ENCODE data around the gene GSTA3. TPM values are rescaled to one million over a fixed set of nuclear protein-coding genes. Genes with fewer than 3 reads are reported as not detected.
"Not testable (repeated sequence)": the region's sequence is repeated elsewhere in the genome, so short reads cannot be mapped to it uniquely, and the experiment has no call there.

Gene GSTA3
- total and polyA plus RNA-seq, 4 donors = 1.1 to 5.8 (median 2.4) TPM

DNA sequence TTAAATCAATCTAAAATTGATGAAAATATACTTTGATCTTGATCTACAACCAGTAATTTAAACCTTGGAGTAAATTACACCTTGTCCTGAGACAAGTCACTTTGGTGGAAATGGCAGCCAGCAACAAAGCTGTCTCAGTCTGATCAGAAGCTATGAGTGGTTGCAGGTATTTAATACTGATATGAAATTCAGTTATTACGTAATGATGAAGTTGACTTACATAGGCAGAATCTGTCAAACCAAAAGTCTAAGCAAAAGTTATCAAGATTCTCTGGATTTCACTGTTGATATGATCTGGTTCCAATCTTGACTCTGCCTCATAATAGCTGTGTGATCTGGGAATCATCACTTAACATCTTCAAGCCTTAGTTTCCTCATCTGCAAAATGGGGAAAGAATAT, 41.3 kb downstream of the GSTA3 start:
- no peak overlapping the region for H3K27ac ChIP-seq (ENCODE audit: low read depth in 1 of 2, low read length in 1 of 2)
- no peaks in the 10 kb centered on the region for H3K27me3 ChIP-seq (ENCODE audit: control insufficient read depth in 3 of 3, insufficient read depth in 3 of 3, low read length in 2 of 3)
- H3K9me3 ChIP-seq (ENCODE audit: control insufficient read depth in 4 of 4, insufficient read depth in 3 of 4, low read length in 3 of 4) = no peaks in the 10 kb centered on the region
- H3K9ac ChIP-seq (ENCODE audit: insufficient read depth in 1 of 2, low read length in 2 of 2) = no peak overlapping the region
- H3K4me1 ChIP-seq (ENCODE audit: control insufficient read depth in 5 of 5, insufficient read depth in 5 of 5, low read length in 5 of 5) = peaks cover 0 to 29% (median 6%) of the 10 kb centered on the region in 5 donors
- ATAC-seq (ENCODE audit: insufficient read depth, low FRiP score) = no peak
- no peak overlapping the region for H3K4me3 ChIP-seq
- TF ChIP-seq, protein P1, sequence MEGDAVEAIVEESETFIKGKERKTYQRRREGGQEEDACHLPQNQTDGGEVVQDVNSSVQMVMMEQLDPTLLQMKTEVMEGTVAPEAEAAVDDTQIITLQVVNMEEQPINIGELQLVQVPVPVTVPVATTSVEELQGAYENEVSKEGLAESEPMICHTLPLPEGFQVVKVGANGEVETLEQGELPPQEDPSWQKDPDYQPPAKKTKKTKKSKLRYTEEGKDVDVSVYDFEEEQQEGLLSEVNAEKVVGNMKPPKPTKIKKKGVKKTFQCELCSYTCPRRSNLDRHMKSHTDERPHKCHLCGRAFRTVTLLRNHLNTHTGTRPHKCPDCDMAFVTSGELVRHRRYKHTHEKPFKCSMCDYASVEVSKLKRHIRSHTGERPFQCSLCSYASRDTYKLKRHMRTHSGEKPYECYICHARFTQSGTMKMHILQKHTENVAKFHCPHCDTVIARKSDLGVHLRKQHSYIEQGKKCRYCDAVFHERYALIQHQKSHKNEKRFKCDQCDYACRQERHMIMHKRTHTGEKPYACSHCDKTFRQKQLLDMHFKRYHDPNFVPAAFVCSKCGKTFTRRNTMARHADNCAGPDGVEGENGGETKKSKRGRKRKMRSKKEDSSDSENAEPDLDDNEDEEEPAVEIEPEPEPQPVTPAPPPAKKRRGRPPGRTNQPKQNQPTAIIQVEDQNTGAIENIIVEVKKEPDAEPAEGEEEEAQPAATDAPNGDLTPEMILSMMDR (IDR thresholded peaks at IDR 0.05; ENCODE audit: control extremely low read depth, extremely low read depth) = no peak
- H3K36me3 ChIP-seq (ENCODE audit: control insufficient read depth in 4 of 4, insufficient read depth in 4 of 4, low read length in 4 of 4) = no peaks in the 10 kb centered on the region
- WGBS, 2 donors = 91% methylated on average over 1 of the region's 1 CpG
- DNase-seq = no peak

DNA sequence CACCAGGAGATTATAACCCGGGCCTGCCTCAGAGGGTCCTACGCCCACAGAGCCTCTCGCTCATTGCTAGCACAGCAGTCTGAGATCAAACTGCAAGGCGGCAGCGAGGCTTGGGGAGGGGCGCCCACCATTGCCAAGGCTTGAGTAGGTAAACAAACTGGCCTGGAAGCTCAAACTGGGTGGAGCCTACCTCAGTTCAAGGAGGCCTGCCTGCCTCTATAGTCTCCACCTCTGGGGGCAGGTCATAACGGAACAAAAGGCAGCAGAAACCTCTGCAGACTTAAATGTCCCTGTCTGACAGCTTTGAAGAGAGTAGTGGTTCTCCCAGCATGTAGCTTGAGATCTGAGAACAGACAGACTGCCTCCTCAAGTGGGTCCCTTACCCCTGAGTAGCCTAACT, 48.3 kb downstream of the GSTA3 start:
- not testable (repeated sequence) for H3K27ac ChIP-seq (ENCODE audit: low read depth in 1 of 2, low read length in 1 of 2); H3K9me3 ChIP-seq (ENCODE audit: control insufficient read depth in 4 of 4, insufficient read depth in 3 of 4, low read length in 3 of 4); H3K9ac ChIP-seq (ENCODE audit: insufficient read depth in 1 of 2, low read length in 2 of 2); H3K27me3 ChIP-seq (ENCODE audit: control insufficient read depth in 3 of 3, insufficient read depth in 3 of 3, low read length in 2 of 3); H3K4me3 ChIP-seq; H3K36me3 ChIP-seq (ENCODE audit: control insufficient read depth in 4 of 4, insufficient read depth in 4 of 4, low read length in 4 of 4); ATAC-seq (ENCODE audit: insufficient read depth, low FRiP score); DNase-seq; H3K4me1 ChIP-seq (ENCODE audit: control insufficient read depth in 5 of 5, insufficient read depth in 5 of 5, low read length in 5 of 5)
- WGBS, 2 donors = 75 to 77% methylated on average over 7 of the region's 7 CpGs

DNA sequence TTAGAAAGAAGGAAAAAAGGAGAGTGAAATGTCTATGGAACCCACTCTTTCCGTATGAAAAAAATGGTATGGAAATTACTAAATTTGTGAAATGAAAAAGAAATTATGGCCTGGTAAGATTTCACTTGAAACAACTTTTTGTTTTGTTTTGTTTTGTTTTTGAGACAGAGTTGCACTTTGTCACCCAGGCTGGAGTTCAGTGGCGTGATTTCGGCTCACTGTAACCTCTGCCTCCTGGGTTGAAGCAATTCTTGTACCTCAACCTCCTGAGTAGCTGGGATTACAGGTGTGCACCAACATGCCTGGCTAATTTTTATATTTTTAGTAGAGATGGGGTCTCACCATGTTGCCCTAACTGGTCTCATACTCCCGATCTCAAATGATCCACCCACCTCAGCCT, 51.1 kb downstream of the GSTA3 start:
- ATAC-seq (ENCODE audit: insufficient read depth, low FRiP score) = no peak
- Histone ChIP-seq H3K9me3 (ENCODE audit: control insufficient read depth in 4 of 4, insufficient read depth in 3 of 4, low read length in 3 of 4) (no peaks in the 10 kb centered on the region), H3K36me3 (ENCODE audit: control insufficient read depth in 4 of 4, insufficient read depth in 4 of 4, low read length in 4 of 4) (no peaks in the 10 kb centered on the region), H3K9ac (ENCODE audit: insufficient read depth in 1 of 2, low read length in 2 of 2) (no peak overlapping the region), H3K4me1 (ENCODE audit: control insufficient read depth in 5 of 5, insufficient read depth in 5 of 5, low read length in 5 of 5) (no peaks in the 10 kb centered on the region), H3K4me3 (no peak overlapping the region), H3K27ac (ENCODE audit: low read depth in 1 of 2, low read length in 1 of 2) (no peak overlapping the region), H3K27me3 (ENCODE audit: control insufficient read depth in 3 of 3, insufficient read depth in 3 of 3, low read length in 2 of 3) (no peaks in the 10 kb centered on the region)
- TF ChIP-seq, protein P1 (IDR thresholded peaks at IDR 0.05; ENCODE audit: control extremely low read depth, extremely low read depth) = no peak
- DNase-seq = no peak
- WGBS, 2 donors = 95% methylated on average over 4 of the region's 4 CpGs

DNA sequence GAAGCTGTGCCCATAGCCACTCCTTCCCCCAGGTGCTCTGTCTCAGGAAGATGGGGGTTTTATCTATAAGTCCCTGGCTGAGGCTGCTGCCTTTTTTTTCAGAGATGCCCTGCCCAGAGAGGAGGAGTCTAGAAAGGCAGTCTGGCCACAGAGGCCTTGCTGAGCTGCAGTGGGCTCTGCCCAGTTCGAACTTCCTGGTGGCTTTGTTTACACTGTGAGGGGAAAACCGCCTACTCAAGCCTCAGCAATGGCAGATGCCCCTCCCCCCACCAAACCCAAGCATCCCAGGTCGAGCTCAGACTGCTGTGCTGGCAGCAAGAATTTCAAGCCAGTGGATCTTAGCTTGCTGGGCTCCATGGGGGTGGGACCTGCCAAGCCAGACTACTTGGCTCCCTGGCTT, 53.4 kb downstream of the GSTA3 start:
- not testable (repeated sequence) for H3K4me1 ChIP-seq (ENCODE audit: control insufficient read depth in 5 of 5, insufficient read depth in 5 of 5, low read length in 5 of 5); H3K27ac ChIP-seq (ENCODE audit: low read depth in 1 of 2, low read length in 1 of 2); H3K9me3 ChIP-seq (ENCODE audit: control insufficient read depth in 4 of 4, insufficient read depth in 3 of 4, low read length in 3 of 4); ATAC-seq (ENCODE audit: insufficient read depth, low FRiP score); H3K36me3 ChIP-seq (ENCODE audit: control insufficient read depth in 4 of 4, insufficient read depth in 4 of 4, low read length in 4 of 4); H3K27me3 ChIP-seq (ENCODE audit: control insufficient read depth in 3 of 3, insufficient read depth in 3 of 3, low read length in 2 of 3); H3K9ac ChIP-seq (ENCODE audit: insufficient read depth in 1 of 2, low read length in 2 of 2); H3K4me3 ChIP-seq
- DNase-seq = peak; percentile 17 to 48 (median 34)
- 20 to 23% methylated on average over 3 of the region's 3 CpGs for WGBS, 2 donors

DNA sequence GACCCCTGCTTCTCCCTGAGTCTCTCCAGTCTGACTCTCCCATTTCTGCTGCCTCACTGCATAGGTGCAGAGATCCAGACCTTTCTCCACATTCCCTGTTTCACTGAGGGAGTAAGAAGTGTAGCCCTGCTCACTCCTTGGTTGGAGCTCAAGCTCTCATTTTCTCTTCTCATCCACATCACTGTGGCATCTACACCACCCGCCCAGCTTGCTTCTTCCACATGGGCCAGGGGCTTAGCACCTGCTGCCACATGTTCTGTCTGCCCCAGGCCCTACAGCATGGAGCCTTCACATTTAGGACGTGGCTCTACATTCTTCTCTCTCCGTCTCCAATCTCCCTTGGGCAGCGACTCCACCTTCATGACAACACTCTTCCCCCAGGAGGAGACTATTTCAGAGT, 60.4 kb downstream of the GSTA3 start:
- ATAC-seq (ENCODE audit: insufficient read depth, low FRiP score) (no peak), DNase-seq (no peak)
- Histone ChIP-seq H3K36me3 (ENCODE audit: control insufficient read depth in 4 of 4, insufficient read depth in 4 of 4, low read length in 4 of 4) (no peaks in the 10 kb centered on the region), H3K27me3 (ENCODE audit: control insufficient read depth in 3 of 3, insufficient read depth in 3 of 3, low read length in 2 of 3) (no peaks in the 10 kb centered on the region), H3K4me3 (no peak overlapping the region), H3K27ac (ENCODE audit: low read depth in 1 of 2, low read length in 1 of 2) (no peak overlapping the region), H3K4me1 (ENCODE audit: control insufficient read depth in 5 of 5, insufficient read depth in 5 of 5, low read length in 5 of 5) (no peaks in the 10 kb centered on the region), H3K9me3 (ENCODE audit: control insufficient read depth in 4 of 4, insufficient read depth in 3 of 4, low read length in 3 of 4) (peaks cover 0 to 8% (median 0%) of the 10 kb centered on the region in 4 donors), H3K9ac (ENCODE audit: insufficient read depth in 1 of 2, low read length in 2 of 2) (no peak overlapping the region)
- 88 to 94% methylated on average over 4 of the region's 4 CpGs for WGBS, 2 donors
- TF ChIP-seq, protein P1 (IDR thresholded peaks at IDR 0.05; ENCODE audit: control extremely low read depth, extremely low read depth) = no peak
